ENCODE results near the gene HK1.

Gene HK1

GRCh38 chr10:69269761-69270160 is 8.5 kb upstream of the HK1 start:
- H3K9me3 ChIP-seq (ENCODE audit: control insufficient read depth, insufficient read depth, low read depth, low read length), result no peaks in the 10 kb centered on the region
- POLR2A ChIA-PET, result no interaction called here
- H3K36me3 ChIP-seq (ENCODE audit: control insufficient read depth in 2 of 2, insufficient read depth in 1 of 2, low read length in 2 of 2), result no peaks in the 10 kb centered on the region
- no peak overlapping the region for H3K27ac ChIP-seq (ENCODE audit: extremely low read depth, low read depth, low read length)
- CTCF ChIA-PET, result no interaction called here
- 0 out of 2 replicates have a peak, but pooled peaks have one; percentile 6 for TF ChIP-seq ZNF398 (tag by site-specific recombination; IDR thresholded peaks at IDR 0.05)
- TF ChIP-seq ZBTB17 (tag by site-specific recombination; IDR thresholded peaks at IDR 0.05), result peak; percentile 25; the same call in 1 of the 2 replicates
- TF ChIP-seq ZIC2 (tag by site-specific recombination; IDR thresholded peaks at IDR 0.05), result no peak
- H3K4me1 ChIP-seq (ENCODE audit: control insufficient read depth, insufficient read depth, low read length), result no peaks in the 10 kb centered on the region
- H3K4me3 ChIP-seq (ENCODE audit: low read depth, low read length), result no peak overlapping the region

- TF ChIP-seq ZNF654 (tag by site-specific recombination; IDR thresholded peaks at IDR 0.05; ENCODE audit: low read depth) (no peak), GLIS2 (tag by site-specific recombination; IDR thresholded peaks at IDR 0.05) (no peak), ZNF473 (tag by site-specific recombination; IDR thresholded peaks at IDR 0.05) (no peak), BCL11B (tag by site-specific recombination; IDR thresholded peaks at IDR 0.05; ENCODE audit: low read depth) (no peak), ZNF549 (tag by site-specific recombination; IDR thresholded peaks at IDR 0.05) (no peak), ZBTB6 (tag by site-specific recombination; IDR thresholded peaks at IDR 0.05) (no peak), HOXC10 (CRISPR knock-in tag; IDR thresholded peaks at IDR 0.05) (no peak), ZNF146 (tag by site-specific recombination; IDR thresholded peaks at IDR 0.05) (no peak), ZNF221 (tag by site-specific recombination; IDR thresholded peaks at IDR 0.05; ENCODE audit: borderline replicate concordance) (no peak), WT1 (tag by site-specific recombination; IDR thresholded peaks at IDR 0.05) (no peak), ZSCAN18 (tag by site-specific recombination; IDR thresholded peaks at IDR 0.05) (no peak), GLI4 (tag by site-specific recombination; IDR thresholded peaks at IDR 0.05) (no peak), KLF17 (tag by site-specific recombination; IDR thresholded peaks at IDR 0.05) (no peak), ZBTB48 (tag by site-specific recombination; IDR thresholded peaks at IDR 0.05) (no peak)
- no peaks in the 10 kb centered on the region for H3K9me3 ChIP-seq (ENCODE audit: control insufficient read depth, insufficient read depth, low read depth, low read length)
- POLR2A ChIA-PET, result no interaction called here
- no peaks in the 10 kb centered on the region for H3K4me1 ChIP-seq (ENCODE audit: control insufficient read depth, insufficient read depth, low read length)
- no peak overlapping the region for H3K4me3 ChIP-seq (ENCODE audit: low read depth, low read length)
- no peak overlapping the region for H3K27ac ChIP-seq (ENCODE audit: extremely low read depth, low read depth, low read length)
- CTCF ChIA-PET, result no interaction called here
- H3K36me3 ChIP-seq (ENCODE audit: control insufficient read depth in 2 of 2, insufficient read depth in 1 of 2, low read length in 2 of 2), result no peaks in the 10 kb centered on the region
Observed at GRCh38 chr10:69270990-69271389, 7.3 kb upstream of the HK1 start.

- H3K36me3 ChIP-seq (ENCODE audit: control insufficient read depth in 2 of 2, insufficient read depth in 1 of 2, low read length in 2 of 2), result no peaks in the 10 kb centered on the region
- POLR2A ChIA-PET, result no interaction called here
- H3K4me1 ChIP-seq (ENCODE audit: control insufficient read depth, insufficient read depth, low read length), result no peaks in the 10 kb centered on the region
- CTCF ChIA-PET, result interaction anchor here (1.2 kb wide), 1 partner anchor 136 kb away, joined by 4 read pairs; no protein-coding TSS in a partner anchor
- no peak overlapping the region for H3K27ac ChIP-seq (ENCODE audit: extremely low read depth, low read depth, low read length)
- H3K4me3 ChIP-seq (ENCODE audit: low read depth, low read length), result no peak overlapping the region
- H3K9me3 ChIP-seq (ENCODE audit: control insufficient read depth, insufficient read depth, low read depth, low read length), result no peaks in the 10 kb centered on the region
- no peak for TF ChIP-seq ZBTB20 (tag by site-specific recombination; IDR thresholded peaks at IDR 0.05)
- TF ChIP-seq ZNF362 (tag by site-specific recombination; IDR thresholded peaks at IDR 0.05), result peak; percentile 68
- no peak for TF ChIP-seq PRDM2 (tag by site-specific recombination; IDR thresholded peaks at IDR 0.05; ENCODE audit: borderline replicate concordance)
Observed at GRCh38 chr10:69272624-69273023, 5.7 kb upstream of the HK1 start.

Measured in HEK293 (cell line).